Measurements from ENCODE around the gene GNAT1. TPM values are rescaled to one million over a fixed set of nuclear protein-coding genes. Genes with fewer than 3 reads are reported as not detected.

GNAT1 gene
- total RNA-seq, 1 experiment from 2014 or later: 0.22 TPM

DNA sequence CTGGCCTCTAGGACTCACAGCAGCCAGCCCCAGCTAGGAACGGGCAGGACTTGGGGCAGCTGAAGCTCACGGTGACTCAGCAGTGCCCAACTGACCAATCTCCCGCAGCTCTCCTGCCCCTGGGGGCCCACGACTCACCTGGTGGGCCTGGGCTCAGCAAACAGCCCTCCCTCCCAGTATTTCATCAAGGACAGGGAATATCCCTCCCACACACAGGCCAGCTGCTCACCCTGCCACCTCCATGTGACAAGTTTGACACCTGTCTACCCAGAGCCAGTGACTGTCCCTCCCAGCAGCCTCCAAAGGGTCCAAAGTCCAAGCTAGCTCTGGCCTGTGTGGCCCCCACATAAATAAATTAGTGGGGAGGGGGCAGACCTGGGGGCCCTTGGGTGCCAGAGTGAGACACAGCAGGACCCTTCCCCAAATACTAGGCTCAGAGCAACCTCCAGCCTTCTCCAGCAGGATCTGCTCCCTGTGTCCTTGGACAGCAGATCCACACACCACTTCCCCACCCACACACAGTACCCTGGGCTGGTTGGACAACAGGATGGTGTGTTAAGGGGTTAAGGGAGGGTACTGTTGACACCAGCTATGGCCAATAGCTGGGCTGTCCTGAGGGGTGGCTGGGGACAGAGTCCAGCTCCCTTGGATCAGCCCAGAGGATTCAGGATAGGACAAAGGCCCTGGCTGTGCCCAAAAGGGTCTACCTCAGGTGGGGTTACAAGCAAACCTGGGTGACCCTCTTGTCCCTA, 4.3 kb downstream of the GNAT1 start:
- Histone ChIP-seq H3F3A (ENCODE audit: low read length, unreplicated experiment) (no peaks in the 10 kb centered on the region), H3K9ac (ENCODE audit: low read length) (no peak overlapping the region), H4K20me1 (ENCODE audit: low read length) (no peaks in the 10 kb centered on the region), H3K27me3 (ENCODE audit: low read length) (no peaks in the 10 kb centered on the region), H3K4me1 (ENCODE audit: insufficient read depth, low read length) (no peaks in the 10 kb centered on the region; the same call in 1 of the 2 replicates), H2AFZ (ENCODE audit: low read length) (no peak overlapping the region), H3K4me3 (ENCODE audit: low read length) (no peak overlapping the region), H3K27ac (ENCODE audit: low read length) (no peak overlapping the region), H3K36me3 (ENCODE audit: low read depth, low read length) (no peaks in the 10 kb centered on the region), H3K9me3 (ENCODE audit: low read length) (no peaks in the 10 kb centered on the region), H3K79me2 (ENCODE audit: low read length) (no peaks in the 10 kb centered on the region), H3K4me2 (ENCODE audit: low read length) (no peak overlapping the region), H3K9me2 (replicated peaks; ENCODE audit: low read length) (no peaks in the 10 kb centered on the region)
- TF ChIP-seq EZH2 (IDR thresholded peaks at IDR 0.05; ENCODE audit: low read length, unreplicated experiment) (no peak), EZH2phosphoT487 (IDR thresholded peaks at IDR 0.05; ENCODE audit: borderline replicate concordance, low read length) (no peak)
- TF ChIP-seq, protein P1, sequence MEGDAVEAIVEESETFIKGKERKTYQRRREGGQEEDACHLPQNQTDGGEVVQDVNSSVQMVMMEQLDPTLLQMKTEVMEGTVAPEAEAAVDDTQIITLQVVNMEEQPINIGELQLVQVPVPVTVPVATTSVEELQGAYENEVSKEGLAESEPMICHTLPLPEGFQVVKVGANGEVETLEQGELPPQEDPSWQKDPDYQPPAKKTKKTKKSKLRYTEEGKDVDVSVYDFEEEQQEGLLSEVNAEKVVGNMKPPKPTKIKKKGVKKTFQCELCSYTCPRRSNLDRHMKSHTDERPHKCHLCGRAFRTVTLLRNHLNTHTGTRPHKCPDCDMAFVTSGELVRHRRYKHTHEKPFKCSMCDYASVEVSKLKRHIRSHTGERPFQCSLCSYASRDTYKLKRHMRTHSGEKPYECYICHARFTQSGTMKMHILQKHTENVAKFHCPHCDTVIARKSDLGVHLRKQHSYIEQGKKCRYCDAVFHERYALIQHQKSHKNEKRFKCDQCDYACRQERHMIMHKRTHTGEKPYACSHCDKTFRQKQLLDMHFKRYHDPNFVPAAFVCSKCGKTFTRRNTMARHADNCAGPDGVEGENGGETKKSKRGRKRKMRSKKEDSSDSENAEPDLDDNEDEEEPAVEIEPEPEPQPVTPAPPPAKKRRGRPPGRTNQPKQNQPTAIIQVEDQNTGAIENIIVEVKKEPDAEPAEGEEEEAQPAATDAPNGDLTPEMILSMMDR (conservative IDR thresholded peaks at IDR 0.05; ENCODE audit: low read depth, low read length): no peak
- no TSS peak for BruUV-seq (replicated peaks)
- DNase-seq: peak; percentile 33
- ChIA-PET POLR2A (ENCODE audit: unreplicated experiment) (no interaction called here), CTCF (interaction anchor here (0.7 to 3.4 kb wide), 4 partner anchors 16 to 53 kb away, joined by 3 to 22 read pairs (median 4); no protein-coding TSS in a partner anchor)
- intact Hi-C loops (cut with micrococcal nuclease): loop anchor here (5.0 kb wide), 1 partner anchor 127 kb away; the partner anchor contains the start of gene HYAL2
- ATAC-seq: peak; percentile 8; the same call in 1 of the 2 replicates

DNA sequence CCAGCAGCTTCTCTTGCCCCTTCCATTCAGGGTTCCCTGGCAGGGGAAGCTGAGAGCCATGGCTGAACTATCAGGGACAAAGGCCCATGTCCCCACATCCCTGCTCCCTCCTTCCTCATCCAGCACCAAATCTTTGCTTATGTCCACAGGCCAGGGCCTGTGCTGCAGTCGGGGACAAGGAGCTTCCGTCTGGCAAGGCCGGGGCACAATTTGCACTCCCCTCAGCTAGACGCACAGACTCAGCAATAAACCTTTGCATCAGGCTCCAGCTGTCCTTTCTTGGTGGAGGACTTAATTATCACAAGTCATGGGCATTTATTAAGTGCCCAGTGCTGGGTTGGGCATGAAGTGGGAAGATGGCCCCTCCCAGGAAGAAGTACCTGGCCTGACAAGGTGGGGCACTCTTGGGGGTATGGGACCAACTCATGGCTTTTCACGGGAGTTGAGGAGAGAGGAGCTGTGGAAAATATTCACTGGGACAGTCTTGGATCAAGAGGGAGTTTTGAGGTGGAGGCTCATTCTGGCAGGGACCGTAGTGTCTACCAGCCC, 4.9 kb downstream of the GNAT1 start:
- Histone ChIP-seq H4K20me1 (ENCODE audit: low read length) (no peaks in the 10 kb centered on the region), H3K9me3 (ENCODE audit: low read length) (no peaks in the 10 kb centered on the region), H3K4me3 (ENCODE audit: low read length) (no peak overlapping the region), H2AFZ (ENCODE audit: low read length) (no peak overlapping the region), H3K36me3 (ENCODE audit: low read depth, low read length) (no peaks in the 10 kb centered on the region), H3K4me1 (ENCODE audit: insufficient read depth, low read length) (no peaks in the 10 kb centered on the region; the same call in 1 of the 2 replicates), H3K27me3 (ENCODE audit: low read length) (no peaks in the 10 kb centered on the region), H3K9ac (ENCODE audit: low read length) (no peak overlapping the region), H3K27ac (ENCODE audit: low read length) (no peak overlapping the region), H3K4me2 (ENCODE audit: low read length) (no peak overlapping the region), H3K9me2 (replicated peaks; ENCODE audit: low read length) (no peaks in the 10 kb centered on the region), H3F3A (ENCODE audit: low read length, unreplicated experiment) (no peaks in the 10 kb centered on the region), H3K79me2 (ENCODE audit: low read length) (no peaks in the 10 kb centered on the region)
- no peak for ATAC-seq
- no TSS peak for BruUV-seq (replicated peaks)
- DNase-seq: no peak
- TF ChIP-seq, protein P1 (conservative IDR thresholded peaks at IDR 0.05; ENCODE audit: low read depth, low read length): no peak
- TF ChIP-seq EZH2 (IDR thresholded peaks at IDR 0.05; ENCODE audit: low read length, unreplicated experiment) (no peak), EZH2phosphoT487 (IDR thresholded peaks at IDR 0.05; ENCODE audit: borderline replicate concordance, low read length) (no peak)
- ChIA-PET POLR2A (ENCODE audit: unreplicated experiment) (no interaction called here), CTCF (interaction anchor here (3.4 kb wide), 1 partner anchor 30 kb away, joined by 22 read pairs; no protein-coding TSS in a partner anchor)
- intact Hi-C loops (cut with micrococcal nuclease): loop anchor here (5.0 kb wide), 1 partner anchor 126 kb away; the partner anchor contains the start of gene HYAL2
